H9 (cell line): Measurements from ENCODE around the gene ZNF831. TPM values are rescaled to one million over a fixed set of nuclear protein-coding genes. Genes with fewer than 3 reads are reported as not detected.

ENCODE experiments used
- DNase-seq: peaks from one replicate; pipeline ENCODE4 v3.0.0-alpha.2; 2017
- H2AFZ ChIP-seq: one replicate; pipeline ENCODE4 v1.6.1; 2013; ENCODE audit warnings: mild to moderate bottlenecking, low read length, control low read depth, moderate library complexity
- H2AK5ac ChIP-seq: 2 replicates; pipeline ENCODE4 v1.6.1; 2013; ENCODE audit warnings: low read length, control low read depth, mixed read lengths; ENCODE audit not compliant: insufficient read length
- H2BK120ac ChIP-seq: one replicate; pipeline ENCODE4 v1.6.1; 2013; ENCODE audit warnings: low read depth, mild to moderate bottlenecking, low read length, control low read depth, inconsistent platforms; ENCODE audit not compliant: poor library complexity, severe bottlenecking
- H2BK12ac ChIP-seq: 2 replicates; pipeline ENCODE4 v1.6.1; 2013; ENCODE audit warnings: low read length, control low read depth, mixed read lengths, low read depth; ENCODE audit not compliant: insufficient read length
- H2BK15ac ChIP-seq: 2 replicates; pipeline ENCODE4 v1.6.1; 2013; ENCODE audit warnings: low read depth, low read length, control low read depth
- H2BK20ac ChIP-seq: one replicate; pipeline ENCODE4 v1.6.1; 2013; ENCODE audit warnings: low read depth, mild to moderate bottlenecking, low read length, control low read depth, inconsistent platforms; ENCODE audit not compliant: poor library complexity, severe bottlenecking
- H2BK5ac ChIP-seq: 2 replicates; pipeline ENCODE4 v1.6.1; 2013; ENCODE audit warnings: low read length, control low read depth, mixed read lengths; ENCODE audit not compliant: insufficient read length
- H3K14ac ChIP-seq: 2 replicates; pipeline ENCODE4 v1.6.1; 2013; ENCODE audit warnings: low read length, control low read depth; ENCODE audit not compliant: insufficient read depth
- H3K18ac ChIP-seq: 2 replicates; pipeline ENCODE4 v1.6.1; 2013; ENCODE audit warnings: low read depth, mild to moderate bottlenecking, mixed read lengths, low read length, control low read depth; ENCODE audit not compliant: insufficient read length
- H3K23ac ChIP-seq: 2 replicates; pipeline ENCODE4 v1.6.1; 2013; ENCODE audit warnings: low read length, control low read depth, mixed read lengths, low read depth; ENCODE audit not compliant: insufficient read length
- H3K23me2 ChIP-seq: 2 replicates; pipeline ENCODE4 v1.6.1; 2013; ENCODE audit warnings: low read depth, mild to moderate bottlenecking, mixed read lengths, low read length, control low read depth; ENCODE audit not compliant: insufficient read length, poor library complexity, severe bottlenecking
- H3K27ac ChIP-seq: 2 replicates; pipeline ENCODE4 v1.5.1; 2013; ENCODE audit warnings: low read length, control low read depth, mixed read lengths, low read depth; ENCODE audit not compliant: insufficient read length
- H3K27me3 ChIP-seq: 2 replicates; pipeline ENCODE4 v1.6.1; 2013; ENCODE audit warnings: low read length, control low read depth, inconsistent platforms; ENCODE audit not compliant: insufficient read depth
- H3K4ac ChIP-seq: 2 replicates; pipeline ENCODE4 v1.6.1; 2013; ENCODE audit warnings: low read depth, mild to moderate bottlenecking, control low read depth, inconsistent platforms, low read length, moderate library complexity
- H3K4me1 ChIP-seq: 2 replicates; pipeline ENCODE4 v1.6.1; 2013; ENCODE audit warnings: low read length, control low read depth, inconsistent platforms; ENCODE audit not compliant: insufficient read depth
- H3K4me2 ChIP-seq: 2 replicates; pipeline ENCODE4 v1.6.1; 2013; ENCODE audit warnings: low read length, control low read depth, mixed read lengths; ENCODE audit not compliant: insufficient read length, insufficient read depth
- H3K56ac ChIP-seq: 2 replicates; pipeline ENCODE4 v1.6.1; 2013; ENCODE audit warnings: low read depth, mild to moderate bottlenecking, mixed read lengths, low read length, control low read depth; ENCODE audit not compliant: insufficient read length
- H3K79me1 ChIP-seq: 2 replicates; pipeline ENCODE4 v1.6.1; 2013; ENCODE audit warnings: low read depth, mild to moderate bottlenecking, moderate library complexity, low read length, control low read depth, inconsistent platforms; ENCODE audit not compliant: insufficient read depth, poor library complexity, severe bottlenecking
- H3K79me2 ChIP-seq: 2 replicates; pipeline ENCODE4 v1.6.1; 2013; ENCODE audit warnings: low read length, control low read depth, inconsistent platforms; ENCODE audit not compliant: insufficient read depth
- H3K9ac ChIP-seq: 2 replicates; pipeline ENCODE4 v1.6.1; 2013; ENCODE audit warnings: low read length, control low read depth, mixed read lengths; ENCODE audit not compliant: insufficient read length; ENCODE audit errors: extremely low read depth
- H3K9me3 ChIP-seq: one replicate; pipeline ENCODE4 v1.6.1; 2013; ENCODE audit warnings: low read depth, low read length, inconsistent platforms; ENCODE audit not compliant: control insufficient read depth
- H3T11ph ChIP-seq: one replicate; pipeline ENCODE4 v1.6.1; 2013; ENCODE audit warnings: mild to moderate bottlenecking, low read length, control low read depth, inconsistent platforms
- H4K20me1 ChIP-seq: one replicate; pipeline ENCODE4 v1.6.1; 2013; ENCODE audit not compliant: control insufficient read depth, insufficient read length, insufficient read depth
- H4K5ac ChIP-seq: 2 replicates; pipeline ENCODE4 v1.6.1; 2013; ENCODE audit warnings: low read depth, mild to moderate bottlenecking, mixed read lengths, low read length, control low read depth; ENCODE audit not compliant: insufficient read length
- H4K8ac ChIP-seq: replicated peaks from 2 replicates; pipeline ENCODE4 v1.6.1; 2013; ENCODE audit warnings: low read length, control low read depth, mixed read lengths, low read depth; ENCODE audit not compliant: insufficient read length
- H4K91ac ChIP-seq: 2 replicates; pipeline ENCODE4 v1.6.1; 2013; ENCODE audit warnings: low read depth, mild to moderate bottlenecking, moderate library complexity, mixed read lengths, low read length, control low read depth; ENCODE audit not compliant: insufficient read length
- H3K27ac Mint-ChIP-seq, 3 experiments: 2 replicates in 2 of 3; 3 replicates in 1 of 3; pipeline ENCODE4 v1.8.0; 2020 to 2021; ENCODE audit warnings: mixed read lengths in 3 of 3, mild to moderate bottlenecking in 1 of 3, moderate library complexity in 1 of 3
- H3K27me3 Mint-ChIP-seq: 2 replicates; pipeline ENCODE4 v1.8.0; 2021; ENCODE audit warnings: low read depth, mild to moderate bottlenecking, moderate library complexity, mixed read lengths
- H3K36me3 Mint-ChIP-seq, 3 experiments: 2 replicates in 2 of 3; 3 replicates in 1 of 3; pipeline ENCODE4 v1.8.0; 2020 to 2021; ENCODE audit warnings: low read depth in 3 of 3, mixed read lengths in 3 of 3; ENCODE audit not compliant: insufficient read depth in 1 of 3
- H3K4me1 Mint-ChIP-seq, 2 experiments: 2 replicates each; pipeline ENCODE4 v1.8.0; 2020; ENCODE audit warnings: mixed read lengths in 2 of 2
- H3K4me3 Mint-ChIP-seq, 2 experiments: 2 replicates in 1 of 2; 3 replicates in 1 of 2; pipeline ENCODE4 v1.8.0; 2020 to 2021; ENCODE audit warnings: mild to moderate bottlenecking in 2 of 2, mixed read lengths in 2 of 2, moderate library complexity in 1 of 2
- H3K9me3 Mint-ChIP-seq, 2 experiments: 2 replicates in 1 of 2; 3 replicates in 1 of 2; pipeline ENCODE4 v1.8.0; 2020; ENCODE audit warnings: mild to moderate bottlenecking in 2 of 2, mixed read lengths in 2 of 2, moderate library complexity in 1 of 2
- WGBS: extraction: QIAGEN DNeasy Blood & Tissue Kit; methylation state at CpG from one replicate; pipeline ENCODE4 v1.1.7; 2013; ENCODE audit warnings: missing lambda C conversion rate, low lambda C conversion rate, mixed read lengths; ENCODE audit not compliant: insufficient read length; ENCODE audit errors: extremely low coverage; 5-methylcytosine and 5-hydroxymethylcytosine counted together
- total RNA-seq: library from RNA; stranded (reverse); gene quantifications from 2 replicates; pipeline ENCODE4 v1.2.1, GENCODE V29; 2021
- TF ChIP-seq, protein P1 (sequence below): fragments of 200-600 bp; sonication (generic); conservative IDR thresholded peaks from 3 replicates; pipeline ENCODE4 v1.8.0; 2021; ENCODE audit warnings: antibody characterized with exemption, mild to moderate bottlenecking

ZNF831 gene
- total RNA-seq, 1 experiment from 2014 or later = not detected

DNA sequence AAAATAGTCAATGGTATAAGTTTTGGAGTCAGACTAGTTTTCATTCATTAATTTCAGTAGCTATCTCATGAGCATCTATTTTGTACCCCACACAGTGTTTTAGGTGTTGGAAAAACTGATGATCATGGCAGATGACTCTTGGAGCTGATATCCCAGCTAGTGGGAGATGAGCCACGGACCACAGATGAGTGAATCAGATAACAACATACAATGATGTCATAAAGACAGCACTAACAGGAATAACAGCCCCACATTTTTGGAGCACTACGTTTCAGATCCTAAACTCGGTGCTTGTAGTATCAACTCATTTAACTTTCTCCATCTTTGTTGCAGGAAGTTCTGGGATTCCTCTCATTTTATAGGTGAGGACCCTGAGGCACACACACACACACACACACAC is 69.0 kb downstream of the ZNF831 start:
- Histone ChIP-seq H3K4me2 (no peak overlapping the region), H3K9me3 (no peaks in the 10 kb centered on the region), H3K79me2 (no peaks in the 10 kb centered on the region), H2BK12ac (no peak overlapping the region), H2AK5ac (no peak overlapping the region), H3K4ac (no peak overlapping the region), H3K27ac (no peak overlapping the region), H3K23ac (no peak overlapping the region), H2BK20ac (no peak overlapping the region), H4K5ac (no peak overlapping the region), H4K20me1 (no peaks in the 10 kb centered on the region), H3K14ac (no peak overlapping the region), H2BK15ac (no peak overlapping the region), H3K79me1 (no peaks in the 10 kb centered on the region), H3K4me1 (no peaks in the 10 kb centered on the region), H2BK120ac (no peak overlapping the region), H3K9ac (no peak overlapping the region), H3K18ac (no peak overlapping the region), H3K56ac (no peak overlapping the region), H3T11ph (no peak overlapping the region), H2AFZ (no peak overlapping the region), H2BK5ac (no peak overlapping the region), H3K27me3 (no peaks in the 10 kb centered on the region), H4K91ac (no peak overlapping the region), H4K8ac (no peak overlapping the region), H3K23me2 (peaks cover 2% of the 10 kb centered on the region)
- WGBS = no CpG with 5 or more reads among the region's 3 CpGs
- no peaks in the 10 kb centered on the region for H3K4me1 Mint-ChIP-seq
- H3K27me3 Mint-ChIP-seq = peaks cover 39% of the 10 kb centered on the region
- H3K9me3 Mint-ChIP-seq = peaks cover 0 to 6% of the 10 kb centered on the region in 2 experiments; a peak in 2 of 5 replicates
- H3K27ac Mint-ChIP-seq = no peak overlapping the region
- TF ChIP-seq, protein P1, sequence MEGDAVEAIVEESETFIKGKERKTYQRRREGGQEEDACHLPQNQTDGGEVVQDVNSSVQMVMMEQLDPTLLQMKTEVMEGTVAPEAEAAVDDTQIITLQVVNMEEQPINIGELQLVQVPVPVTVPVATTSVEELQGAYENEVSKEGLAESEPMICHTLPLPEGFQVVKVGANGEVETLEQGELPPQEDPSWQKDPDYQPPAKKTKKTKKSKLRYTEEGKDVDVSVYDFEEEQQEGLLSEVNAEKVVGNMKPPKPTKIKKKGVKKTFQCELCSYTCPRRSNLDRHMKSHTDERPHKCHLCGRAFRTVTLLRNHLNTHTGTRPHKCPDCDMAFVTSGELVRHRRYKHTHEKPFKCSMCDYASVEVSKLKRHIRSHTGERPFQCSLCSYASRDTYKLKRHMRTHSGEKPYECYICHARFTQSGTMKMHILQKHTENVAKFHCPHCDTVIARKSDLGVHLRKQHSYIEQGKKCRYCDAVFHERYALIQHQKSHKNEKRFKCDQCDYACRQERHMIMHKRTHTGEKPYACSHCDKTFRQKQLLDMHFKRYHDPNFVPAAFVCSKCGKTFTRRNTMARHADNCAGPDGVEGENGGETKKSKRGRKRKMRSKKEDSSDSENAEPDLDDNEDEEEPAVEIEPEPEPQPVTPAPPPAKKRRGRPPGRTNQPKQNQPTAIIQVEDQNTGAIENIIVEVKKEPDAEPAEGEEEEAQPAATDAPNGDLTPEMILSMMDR = no peak
- no peak for DNase-seq
- H3K4me3 Mint-ChIP-seq = no peak overlapping the region
- H3K36me3 Mint-ChIP-seq = 0 out of 7 replicates have a peak, but pooled peaks cover 0 to 4% (median 0%) of the 10 kb centered on the region in 3 experiments
